Right kidney (tissue), 1 donor: ENCODE data around the gene CHPF.
A peak's percentile ranks its signal among the peaks of the same experiment; 100 is the strongest.

ENCODE experiments used
- DNase-seq: peaks from one replicate; pipeline ENCODE4 v3.0.0-alpha.2; 2016

The CHPF gene

GRCh38 chr2:219533930-219534661 lies 9.5 kb downstream of the CHPF start:
- no peak for DNase-seq

GRCh38 chr2:219532378-219532649 lies 11.3 kb downstream of the CHPF start:
- no peak for DNase-seq

DNA sequence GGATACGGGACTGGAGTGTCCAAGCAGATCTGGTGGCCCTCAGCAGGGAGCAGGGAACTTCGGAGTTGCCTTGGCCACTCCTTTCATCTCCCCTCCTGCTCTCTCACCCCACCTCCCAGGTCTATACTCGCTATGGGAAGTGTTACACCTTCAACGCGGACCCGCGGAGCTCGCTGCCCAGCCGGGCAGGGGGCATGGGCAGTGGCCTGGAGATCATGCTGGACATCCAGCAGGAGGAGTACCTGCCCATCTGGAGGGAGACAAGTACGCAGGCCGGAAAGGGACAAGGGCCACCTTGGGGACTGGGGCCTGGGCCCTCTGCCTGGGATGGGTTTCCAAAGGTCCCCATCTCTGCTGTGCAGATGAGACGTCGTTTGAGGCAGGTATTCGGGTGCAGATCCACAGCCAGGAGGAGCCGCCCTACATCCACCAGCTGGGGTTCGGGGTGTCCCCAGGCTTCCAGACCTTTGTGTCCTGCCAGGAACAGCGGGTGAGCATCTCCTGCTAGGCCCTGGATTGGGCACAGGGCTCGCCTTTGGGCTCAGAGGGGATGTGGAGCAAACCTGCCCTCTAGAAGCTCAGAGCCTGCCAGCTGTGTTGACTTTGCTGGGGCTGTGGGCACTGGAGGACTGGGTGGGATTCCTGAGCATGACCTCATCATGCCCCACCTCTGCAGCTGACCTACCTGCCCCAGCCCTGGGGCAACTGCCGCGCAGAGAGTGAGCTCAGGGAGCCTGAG lies 11.8 kb downstream of the CHPF start:
- DNase-seq, result no peak

DNA sequence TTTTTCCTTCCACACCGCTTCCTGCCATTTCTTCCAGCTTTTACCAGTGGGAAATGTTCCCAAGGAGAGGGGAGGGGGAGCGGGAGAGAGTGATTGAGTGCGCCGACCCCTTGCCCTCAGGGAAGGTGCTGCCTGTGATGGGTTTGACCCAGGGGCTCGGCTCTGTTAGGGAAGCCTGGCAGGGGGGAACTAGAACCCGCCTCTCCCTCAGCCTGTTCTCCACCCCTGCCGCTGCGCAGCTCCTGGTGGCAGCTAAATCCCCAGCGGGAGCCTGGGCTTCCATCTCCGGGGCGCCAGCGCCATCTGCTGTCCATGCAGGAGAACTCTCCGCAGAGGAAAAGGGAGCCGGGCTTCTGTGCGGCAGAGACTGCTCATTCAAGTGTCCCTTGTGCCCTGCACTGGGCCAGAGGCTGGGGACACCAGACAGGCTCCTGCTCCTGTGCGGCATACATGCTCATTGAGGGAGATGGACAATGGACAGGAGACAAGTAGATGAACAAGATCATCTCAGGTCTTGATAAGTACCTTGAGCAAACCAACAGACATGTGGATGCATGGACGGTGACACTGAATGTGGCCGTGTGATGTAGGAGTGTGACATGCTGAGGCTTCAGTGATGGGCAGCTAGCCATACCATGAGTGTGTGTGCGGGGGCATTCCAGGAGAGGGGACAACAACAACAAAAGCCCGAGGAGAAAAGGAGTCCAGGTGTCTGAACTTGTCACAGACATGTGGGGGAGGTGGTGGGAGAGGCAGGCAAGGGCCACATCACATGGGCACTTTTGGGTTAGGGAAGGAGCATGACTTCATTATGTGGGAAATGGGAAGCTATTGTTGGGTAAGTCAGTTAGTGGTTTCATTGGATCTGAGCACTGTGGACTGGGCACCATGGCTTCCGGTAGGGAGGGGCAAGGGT lies 13.3 kb downstream of the CHPF start:
- DNase-seq, result peak; percentile 78

DNA sequence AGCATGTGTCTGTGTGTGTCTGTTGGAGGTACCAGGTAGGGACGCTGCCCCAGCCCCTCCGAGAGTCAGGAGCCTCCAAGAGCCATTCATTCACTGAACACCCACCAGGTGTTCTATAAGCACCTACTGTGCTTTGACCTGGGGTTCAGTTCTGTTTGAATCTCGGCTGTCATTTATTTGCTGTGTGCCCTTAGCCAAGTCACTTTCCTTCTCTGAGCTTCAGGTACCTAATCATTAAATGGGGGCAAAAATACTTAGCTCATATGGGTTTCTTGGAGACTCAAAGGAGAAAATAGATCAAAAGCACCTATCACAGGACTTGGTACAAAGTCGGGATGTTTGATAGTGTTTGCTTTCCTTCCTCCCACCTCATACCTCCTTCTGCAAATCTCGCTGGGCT lies 16.1 kb downstream of the CHPF start:
- no peak for DNase-seq

DNA sequence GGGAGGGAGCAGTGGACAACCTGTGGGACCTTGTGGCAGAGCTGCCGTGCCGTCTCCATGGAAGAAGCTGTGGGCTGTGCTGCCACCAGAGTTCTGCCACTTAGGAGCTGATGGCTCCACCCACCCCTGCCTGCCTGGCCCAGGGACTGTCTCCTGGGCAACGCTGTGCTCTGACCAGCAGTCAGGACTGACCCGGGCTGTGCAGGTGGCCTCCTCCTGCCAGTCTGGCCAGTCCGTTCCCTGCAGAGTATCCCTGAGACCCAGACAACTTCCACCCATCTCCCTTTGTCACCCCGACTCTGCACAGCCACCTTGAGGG lies 16.6 kb downstream of the CHPF start:
- no peak for DNase-seq

GRCh38 chr2:219526320-219527075 lies 17.1 kb downstream of the CHPF start:
- DNase-seq, result no peak

- no peak for DNase-seq
Observed at GRCh38 chr2:219525533-219526232, 17.9 kb downstream of the CHPF start.

DNA sequence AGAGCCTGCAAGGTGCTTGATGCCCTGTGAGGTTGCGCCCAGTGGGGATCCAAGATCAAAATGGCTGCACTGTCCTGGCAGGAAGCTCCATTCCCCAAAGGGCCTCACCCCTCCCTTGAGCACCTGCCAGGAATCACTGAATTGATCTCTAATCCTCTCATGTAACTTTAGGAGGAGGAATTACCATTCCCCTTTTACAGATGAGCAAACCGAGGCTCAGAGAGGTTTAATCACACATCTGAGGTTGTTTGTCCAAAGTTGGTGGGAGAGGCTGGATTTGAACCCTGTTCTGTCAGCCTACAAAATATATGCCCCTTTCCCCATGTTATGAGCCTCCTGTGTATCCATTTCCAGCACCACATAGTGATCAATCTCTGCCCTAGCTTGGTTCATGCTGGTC lies 18.8 kb downstream of the CHPF start:
- DNase-seq, result no peak

DNA sequence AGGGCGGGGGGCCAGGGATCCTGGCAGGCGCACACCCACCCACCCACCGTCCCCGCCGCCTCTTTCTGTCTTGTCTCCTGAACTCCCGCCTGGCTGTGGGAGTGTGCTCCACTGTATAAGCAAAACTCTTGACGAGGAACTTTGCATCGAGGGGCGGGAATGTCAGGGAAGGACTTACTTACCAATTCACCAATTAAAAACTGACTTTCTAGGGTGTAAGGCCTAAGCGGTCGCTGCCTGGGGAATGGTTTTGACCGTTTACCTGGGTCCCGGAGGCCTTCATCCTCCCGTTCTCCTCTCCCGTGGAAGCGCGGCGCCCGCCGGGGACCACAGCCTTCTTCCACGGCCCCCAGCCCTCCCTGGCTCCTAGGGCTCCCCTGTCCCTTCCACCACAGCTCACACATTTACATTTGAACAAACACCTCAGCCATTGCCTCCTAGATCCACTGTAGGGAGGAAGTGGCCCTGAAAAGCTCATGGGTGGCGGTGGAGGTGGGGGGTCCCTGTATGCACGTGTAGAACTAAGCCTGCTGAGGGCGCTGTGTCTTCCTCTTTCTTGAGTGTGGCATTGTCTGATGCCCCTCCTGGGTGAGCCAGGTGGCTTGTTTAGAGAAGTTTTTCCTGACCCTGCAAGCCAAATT lies 20.5 kb downstream of the CHPF start:
- no peak for DNase-seq

GRCh38 chr2:219522111-219523030 lies 21.2 kb downstream of the CHPF start:
- DNase-seq, result peak; percentile 62

DNA sequence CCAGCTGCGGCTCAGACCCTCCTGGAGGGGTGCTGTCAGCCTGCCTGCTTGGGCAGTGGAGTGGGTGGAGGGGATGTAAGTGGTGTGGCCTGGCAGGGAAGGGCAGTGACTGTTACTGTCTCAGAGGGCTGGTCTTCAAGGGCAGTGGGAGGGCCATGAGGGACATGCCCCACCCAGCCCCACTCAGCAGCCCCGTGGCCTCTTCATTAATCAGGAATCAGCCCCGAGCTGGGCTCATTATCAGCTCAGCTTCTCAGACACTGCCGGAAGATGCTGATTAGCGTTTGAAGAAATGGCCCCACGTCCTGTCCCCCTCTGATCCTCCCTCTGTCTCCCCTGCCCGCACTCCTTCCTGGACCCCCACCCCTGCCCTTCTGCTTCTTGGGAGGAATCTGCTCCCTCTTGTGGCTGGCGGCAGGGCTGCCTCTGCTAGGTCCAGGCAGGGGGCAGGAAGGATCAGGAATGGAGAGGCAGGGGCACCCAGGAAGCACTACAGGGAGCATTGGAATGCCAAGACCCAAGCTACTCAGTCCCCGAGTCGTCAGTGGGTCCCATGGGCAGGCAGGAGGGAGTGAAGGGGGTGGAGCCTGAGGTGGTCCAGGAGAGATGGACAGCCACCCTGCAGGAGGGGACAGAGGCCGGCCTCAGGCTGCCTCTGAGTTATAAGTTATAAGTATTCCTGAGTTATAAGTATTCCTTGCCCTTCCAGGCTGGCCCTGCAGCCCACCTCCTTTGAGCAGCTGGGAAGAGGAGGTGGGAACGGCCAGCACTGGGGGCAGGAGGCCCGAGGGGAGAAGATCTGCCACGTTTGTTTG lies 22.3 kb downstream of the CHPF start:
- DNase-seq, result no peak

- DNase-seq, result no peak
Observed at GRCh38 chr2:219520079-219520478, 23.5 kb downstream of the CHPF start.

- no peak for DNase-seq
Observed at GRCh38 chr2:219519526-219519916, 24.1 kb downstream of the CHPF start.

GRCh38 chr2:219517954-219518778 lies 25.4 kb downstream of the CHPF start:
- DNase-seq, result no peak

GRCh38 chr2:219516888-219517287 lies 26.7 kb downstream of the CHPF start:
- no peak for DNase-seq

DNA sequence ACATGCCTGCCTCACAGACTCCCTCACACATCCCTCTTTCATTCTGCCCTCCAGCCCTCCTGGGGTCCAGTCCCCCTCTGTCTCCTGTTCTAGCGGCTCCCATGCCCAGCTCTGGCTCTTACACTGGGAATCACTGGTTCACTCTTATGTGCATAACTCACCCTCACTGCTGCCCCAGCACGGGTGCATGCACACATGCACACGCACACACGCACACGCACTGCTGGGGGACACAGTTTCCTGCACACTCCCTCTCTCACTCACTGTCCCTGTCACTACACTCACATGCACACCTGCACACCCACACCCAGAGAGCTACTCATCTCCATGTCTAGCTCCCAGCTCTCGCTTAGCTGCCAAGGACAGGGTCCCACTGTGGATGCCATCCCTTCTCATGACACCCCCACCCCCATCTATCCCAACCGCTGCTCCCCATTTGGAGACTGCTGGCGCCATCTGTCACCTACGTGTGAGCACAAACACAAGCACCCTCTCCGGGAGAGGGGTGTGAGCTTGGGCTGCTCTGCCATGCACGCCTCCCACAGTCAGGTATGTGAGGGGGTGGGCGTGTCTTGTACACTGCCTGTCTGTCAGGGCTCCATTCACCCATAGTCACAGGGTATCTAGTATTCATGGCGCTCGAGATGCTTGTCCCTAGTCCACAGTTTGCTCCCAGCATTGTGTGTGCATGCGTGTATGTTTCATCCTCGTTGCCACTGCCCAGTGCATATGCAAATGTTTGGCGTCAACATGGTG lies 27.6 kb downstream of the CHPF start:
- DNase-seq, result no peak

DNA sequence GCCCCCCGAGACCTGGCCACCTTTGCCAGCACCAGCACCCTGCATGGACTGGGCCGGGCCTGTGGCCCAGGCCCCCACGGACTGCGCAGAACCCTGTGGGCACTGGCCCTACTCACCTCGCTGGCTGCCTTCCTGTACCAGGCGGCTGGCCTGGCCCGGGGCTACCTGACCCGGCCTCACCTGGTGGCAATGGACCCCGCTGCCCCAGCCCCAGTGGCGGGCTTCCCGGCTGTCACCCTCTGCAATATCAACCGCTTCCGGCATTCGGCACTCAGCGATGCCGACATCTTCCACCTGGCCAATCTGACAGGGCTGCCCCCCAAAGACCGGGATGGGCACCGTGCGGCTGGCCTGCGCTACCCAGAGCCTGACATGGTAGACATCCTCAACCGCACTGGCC lies 28.8 kb downstream of the CHPF start:
- DNase-seq, result no peak
